Measurements from ENCODE around the gene MAD1L1. TPM values are rescaled to one million over a fixed set of nuclear protein-coding genes. Genes with fewer than 3 reads are reported as not detected.

MAD1L1 gene
- total RNA-seq, 4 donors from 2014 or later: 8.0 to 52.7 (median 26.7) TPM

- Histone ChIP-seq H3K27ac (no peak overlapping the region), H3K4me3 (no peak overlapping the region), H3K36me3 (no peaks in the 10 kb centered on the region), H3K27me3 (no peaks in the 10 kb centered on the region), H3K9me3 (no peaks in the 10 kb centered on the region), H3K4me1 (no peaks in the 10 kb centered on the region)
- TF ChIP-seq CTCF (IDR thresholded peaks at IDR 0.05) (no peak), POLR2AphosphoS5 (IDR thresholded peaks at IDR 0.05) (no peak), EP300 (IDR thresholded peaks at IDR 0.05; ENCODE audit: low read depth) (no peak), POLR2A (IDR thresholded peaks at IDR 0.05) (no peak)
- intact Hi-C loops (cut with DNase I; ENCODE audit: low total_unique reads) (no loop called here), in situ Hi-C loops (cut with MboI; ENCODE audit: low pct_ligation_motif_present in 1 of 4, low pct_unique_long_range_greater_than_20kb in 1 of 4, low sequenced_read_pairs in 3 of 4) (no loop called here)
- 93% methylated on average over 13 of the region's 13 CpGs; no CpG with 5 or more reads in 1 of the 2 donors for WGBS, 2 donors (ENCODE audit: low coverage in 1 of 2)
- no peak for DNase-seq
Measured at GRCh38 chr7:1985042-1985441, 247.7 kb downstream of the MAD1L1 start.

GRCh38 chr7:1981878-1982230 lies 250.9 kb downstream of the MAD1L1 start:
- DNase-seq: no peak
- in situ Hi-C loops (cut with MboI; ENCODE audit: low pct_ligation_motif_present in 1 of 4, low pct_unique_long_range_greater_than_20kb in 1 of 4, low sequenced_read_pairs in 3 of 4) (no loop called here), intact Hi-C loops (cut with DNase I; ENCODE audit: low total_unique reads) (no loop called here)
- no peaks in the 10 kb centered on the region for H3K9me3 ChIP-seq
- 95 to 96% methylated on average over 4 to 6 of the region's 6 CpGs for WGBS, 2 donors (ENCODE audit: low coverage in 1 of 2)
- TF ChIP-seq EP300 (IDR thresholded peaks at IDR 0.05; ENCODE audit: low read depth): no peak
- no peak for TF ChIP-seq POLR2AphosphoS5 (IDR thresholded peaks at IDR 0.05)
- no peak for TF ChIP-seq POLR2A (IDR thresholded peaks at IDR 0.05)
- H3K36me3 ChIP-seq: no peaks in the 10 kb centered on the region
- H3K4me3 ChIP-seq: no peak overlapping the region
- no peaks in the 10 kb centered on the region for H3K27me3 ChIP-seq
- H3K27ac ChIP-seq: no peak overlapping the region
- no peaks in the 10 kb centered on the region for H3K4me1 ChIP-seq

- H3K36me3 ChIP-seq: no peaks in the 10 kb centered on the region
- no peak overlapping the region for H3K27ac ChIP-seq
- TF ChIP-seq POLR2A (IDR thresholded peaks at IDR 0.05) (no peak), CTCF (IDR thresholded peaks at IDR 0.05) (no peak), EP300 (IDR thresholded peaks at IDR 0.05; ENCODE audit: low read depth) (no peak), POLR2AphosphoS5 (IDR thresholded peaks at IDR 0.05) (no peak)
- in situ Hi-C loops (cut with MboI; ENCODE audit: low pct_ligation_motif_present in 1 of 4, low pct_unique_long_range_greater_than_20kb in 1 of 4, low sequenced_read_pairs in 3 of 4) (no loop called here), intact Hi-C loops (cut with DNase I; ENCODE audit: low total_unique reads) (no loop called here)
- no peaks in the 10 kb centered on the region for H3K27me3 ChIP-seq
- WGBS, 2 donors (ENCODE audit: low coverage in 1 of 2): 90% methylated on average over 19 of the region's 19 CpGs; no CpG with 5 or more reads in 1 of the 2 donors
- no peak overlapping the region for H3K4me3 ChIP-seq
- H3K4me1 ChIP-seq: no peaks in the 10 kb centered on the region
- H3K9me3 ChIP-seq: no peaks in the 10 kb centered on the region
- no peak for DNase-seq
Measured at GRCh38 chr7:1981201-1981877, 251.4 kb downstream of the MAD1L1 start.

GRCh38 chr7:1979591-1980560 lies 252.9 kb downstream of the MAD1L1 start:
- no peak overlapping the region for H3K27ac ChIP-seq
- no peaks in the 10 kb centered on the region for H3K36me3 ChIP-seq
- no peak overlapping the region for H3K4me3 ChIP-seq
- no peaks in the 10 kb centered on the region for H3K9me3 ChIP-seq
- intact Hi-C loops (cut with DNase I; ENCODE audit: low total_unique reads) (no loop called here), in situ Hi-C loops (cut with MboI; ENCODE audit: low pct_ligation_motif_present in 1 of 4, low pct_unique_long_range_greater_than_20kb in 1 of 4, low sequenced_read_pairs in 3 of 4) (no loop called here)
- 85% methylated on average over 30 of the region's 40 CpGs; no CpG with 5 or more reads in 1 of the 2 donors for WGBS, 2 donors (ENCODE audit: low coverage in 1 of 2)
- peak; percentile 53 for DNase-seq
- TF ChIP-seq POLR2AphosphoS5 (IDR thresholded peaks at IDR 0.05) (peak in 1 of 3 donors; percentile 28), POLR2A (IDR thresholded peaks at IDR 0.05) (no peak)
- H3K4me1 ChIP-seq: no peaks in the 10 kb centered on the region
- H3K27me3 ChIP-seq: no peaks in the 10 kb centered on the region
